Vagina (tissue), 2 donors: ENCODE data around the gene TFAP2A. TPM values are rescaled to one million over a fixed set of nuclear protein-coding genes. Genes with fewer than 3 reads are reported as not detected.

Experiments
- DNase-seq, 2 donors: peaks; one replicate each; pipeline ENCODE4 v3.0.0-alpha.2; 2017; ENCODE audit errors: extremely low spot score in 2 of 2
- H3K27ac ChIP-seq: fragments of 200-600 bp; sonication (generic); one replicate; pipeline ENCODE4 v1.5.1; 2019
- H3K27me3 ChIP-seq: fragments of 200-600 bp; sonication (generic); one replicate; pipeline ENCODE4 v1.5.1; 2019
- H3K36me3 ChIP-seq, 2 donors: fragments of 200-600 bp; sonication (generic); one replicate each; pipeline ENCODE4 v1.5.1; 2017 to 2019
- H3K4me1 ChIP-seq: fragments of 200-600 bp; sonication (generic); one replicate; pipeline ENCODE4 v1.5.1; 2019
- H3K4me3 ChIP-seq, 2 donors: fragments of 200-600 bp; sonication (generic); 1 replicate in 1 of 2; 2 replicates in 1 of 2; pipeline ENCODE4 v1.5.1; 2016 to 2019
- H3K9me3 ChIP-seq: fragments of 200-600 bp; sonication (generic); one replicate; pipeline ENCODE4 v1.5.1; 2019
- POLR2A ChIP-seq, 2 donors: fragments of 450-650 bp; IDR thresholded peaks; one replicate each; pipeline ENCODE4 v1.6.1; 2017; ENCODE audit warnings: antibody characterized with exemption in 2 of 2, mild to moderate bottlenecking in 2 of 2, moderate library complexity in 2 of 2
- POLR2AphosphoS5 ChIP-seq, 2 donors: sonication (generic); formaldehyde crosslinking; IDR thresholded peaks; one replicate each; pipeline ENCODE4 v1.9.0; 2017; ENCODE audit warnings: antibody characterized with exemption in 2 of 2, mild to moderate bottlenecking in 2 of 2, low read depth in 1 of 2; ENCODE audit not compliant: insufficient read depth in 1 of 2
- intact Hi-C: fragments of 100-400 bp; cut with DNase I; formaldehyde crosslinking; loops from one replicate; pipeline ENCODE4 v1.15.1; 2023
- microRNA-seq: library from miRNA; unstranded; fragments of <30 nt; microRNA quantifications from one replicate; pipeline ENCODE4, GENCODE V29; 2017; ENCODE audit warnings: borderline number of aligned reads, borderline replicate concordance
- small RNA-seq: library from RNA; depleted of rRNA; stranded (forward); fragments of <200 nt; gene quantifications from one replicate; pipeline ENCODE3, GENCODE V24; 2016
- total RNA-seq: library from RNA; depleted of rRNA; stranded (reverse); fragments of >200 nt; gene quantifications from one replicate; pipeline ENCODE4 v1.2.3, GENCODE V29; 2016

The TFAP2A gene
- total RNA-seq, 1 donor from 2014 or later: 19.4 TPM

DNA sequence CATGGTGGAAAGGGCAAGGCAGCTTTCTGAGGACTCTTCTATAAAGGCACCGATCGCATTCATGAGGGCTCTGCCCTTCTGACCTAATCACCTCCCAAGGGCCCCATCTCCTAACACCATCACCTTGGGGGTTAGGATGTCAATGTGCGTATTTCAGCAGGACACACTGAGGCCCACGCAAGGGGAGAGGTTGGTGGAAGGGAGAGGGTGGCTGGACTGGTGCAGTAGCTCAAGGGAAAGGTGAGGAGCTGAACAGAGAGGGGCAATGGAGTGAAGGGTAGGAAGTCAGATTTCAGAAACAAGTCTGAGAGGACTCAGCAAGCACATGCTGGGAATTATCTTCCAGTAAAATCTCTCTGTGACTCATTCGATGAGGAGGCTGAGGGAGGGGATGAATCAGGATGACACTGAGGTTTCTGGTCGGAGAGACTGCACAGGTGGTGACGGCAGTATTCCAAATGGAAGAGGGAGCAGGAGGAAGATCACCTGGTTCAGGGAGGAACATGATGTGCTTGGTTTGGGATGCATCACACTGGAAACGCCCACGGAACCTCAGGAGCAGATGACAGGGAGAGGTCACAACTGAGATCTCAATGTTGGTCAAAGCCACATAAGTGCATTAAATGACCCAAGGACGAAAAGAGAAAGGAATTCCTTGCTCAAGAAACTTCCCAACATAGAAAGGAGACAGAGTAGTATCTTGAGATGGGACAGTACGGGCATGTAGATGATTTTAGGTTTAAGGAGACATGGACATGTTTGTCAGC, 67.1 kb downstream of the TFAP2A start:
- intact Hi-C loops: no loop called here
- Histone ChIP-seq H3K4me3 (no peak overlapping the region), H3K9me3 (no peaks in the 10 kb centered on the region), H3K36me3 (no peaks in the 10 kb centered on the region), H3K27me3 (no peaks in the 10 kb centered on the region), H3K27ac (peak overlapping the region; percentile 73), H3K4me1 (no peaks in the 10 kb centered on the region)
- TF ChIP-seq POLR2AphosphoS5 (IDR thresholded peaks at IDR 0.05; ENCODE audit: insufficient read depth in 1 of 2, low read depth in 1 of 2): peak in 1 of 2 donors; percentile 47
- TF ChIP-seq POLR2A (IDR thresholded peaks at IDR 0.05): no peak
- no peak for DNase-seq

Small RNAs within 50 kb of the gene (microRNA-seq; reads per million reads assigned to microRNA genes)
- gene MIR5689: not detected

Small RNAs within 50 kb of the gene (small RNA-seq; reads per million reads assigned to genes)
- not detected for gene MIR5689

Other genes with a start within 250 kb of the TFAP2A start
- 17.2 TPM for gene GCNT2, start 106.3 kb upstream of the TFAP2A start, total RNA-seq